NCI-H1105 treated with DMSO at 0.1 percent for 48 hours (cell line): ENCODE measurements around the gene NUDT6.
"Not testable (repeated sequence)": the region's sequence is repeated elsewhere in the genome, so short reads cannot be mapped to it uniquely, and the experiment has no call there.

Experiments
- DNase-seq: peaks from one replicate; lab custom pipeline; 2025; lab: John Stamatoyannopoulos, UW

The NUDT6 gene

DNA sequence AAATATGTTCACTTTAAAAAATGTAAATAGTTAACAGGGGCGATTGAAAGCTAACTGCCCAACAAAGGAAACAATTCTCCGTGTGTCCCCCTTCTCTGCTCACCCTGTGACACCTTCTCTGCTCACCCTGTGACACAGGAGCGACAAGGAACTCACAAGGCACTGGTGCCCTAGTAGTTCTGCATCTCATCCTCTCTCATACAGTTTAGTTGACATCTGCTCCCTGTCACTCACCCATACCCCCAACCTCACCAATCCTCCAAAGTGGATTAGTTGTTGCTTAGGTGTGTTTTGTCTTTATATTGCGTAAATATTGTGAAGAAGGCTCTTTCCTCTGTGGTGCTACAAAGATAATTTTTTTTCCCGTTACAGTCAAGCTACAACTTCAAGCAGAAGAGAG lies 46.4 kb downstream of the NUDT6 start:
- no peak for DNase-seq

DNA sequence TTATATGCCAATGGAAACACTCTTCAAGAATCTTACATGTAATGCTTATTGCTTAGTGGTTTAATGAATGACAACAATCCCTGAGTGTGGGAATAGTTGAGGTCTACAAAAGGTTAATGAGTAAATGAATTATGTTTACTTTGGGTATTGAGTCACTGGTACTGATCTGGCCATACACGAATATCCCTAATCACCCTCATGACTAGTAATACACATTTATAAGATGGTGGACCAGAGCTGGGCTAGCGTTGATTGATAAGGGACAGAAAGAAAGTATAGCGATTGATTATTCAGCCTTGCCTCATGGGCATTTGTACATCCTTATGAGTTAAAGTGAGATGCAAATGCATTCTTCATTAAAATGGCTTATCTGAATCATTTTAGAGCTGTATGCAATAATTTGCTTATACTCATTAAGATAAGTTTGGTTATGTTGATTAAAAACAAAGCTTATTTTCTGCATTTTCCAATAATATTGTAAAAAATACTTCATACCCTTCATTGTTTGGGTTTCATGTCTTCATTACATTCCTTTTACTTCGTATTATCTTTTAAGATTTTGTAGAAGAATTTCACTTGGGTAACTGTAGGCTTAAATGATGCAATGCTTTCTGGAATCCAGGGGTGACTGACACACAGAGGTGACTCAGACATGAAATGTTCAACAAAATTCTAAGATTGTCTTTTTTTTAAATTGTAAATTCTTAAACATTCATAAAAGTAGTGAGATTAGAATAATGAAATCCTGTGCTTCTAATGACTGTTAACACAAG lies 48.4 kb downstream of the NUDT6 start:
- no peak for DNase-seq

DNA sequence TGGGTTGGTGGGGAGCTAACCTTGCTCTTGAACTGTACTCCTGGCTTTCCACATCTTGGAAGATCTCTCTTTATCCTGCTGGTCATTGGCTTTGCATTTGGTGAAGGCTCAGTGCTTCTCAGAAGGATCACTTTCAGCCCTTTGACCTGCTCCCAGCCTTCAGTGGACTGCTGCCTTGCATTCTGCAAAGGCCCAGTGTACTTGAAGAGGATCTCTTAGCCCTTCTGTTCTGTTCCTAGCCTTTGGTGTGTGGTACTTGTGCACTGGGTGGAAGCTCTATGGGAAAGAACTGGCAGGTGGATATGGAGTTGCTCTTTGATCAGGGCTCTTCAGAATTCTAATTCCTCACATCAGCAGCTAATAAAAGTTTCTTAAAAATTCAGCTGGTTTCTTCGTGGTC lies 49.3 kb downstream of the NUDT6 start:
- DNase-seq = no peak

DNA sequence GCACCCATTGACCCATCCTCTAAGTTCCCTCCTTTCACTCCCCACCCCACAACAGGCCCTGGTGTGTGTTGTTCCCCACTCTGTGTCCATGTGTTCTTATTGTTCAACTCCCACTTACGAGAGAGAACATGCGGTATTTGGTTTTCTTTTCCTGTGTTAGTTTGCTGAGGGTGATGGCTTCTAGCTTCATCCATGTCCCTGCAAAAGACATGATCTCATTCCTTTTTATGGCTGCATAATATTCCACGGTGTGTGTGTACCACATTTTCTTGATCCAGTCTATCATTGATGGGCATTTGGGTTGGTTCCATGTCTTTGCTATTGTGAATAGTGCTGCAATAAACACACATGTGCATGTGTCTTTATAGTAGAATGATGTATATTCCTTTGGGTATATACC lies 54.2 kb downstream of the NUDT6 start:
- not testable (repeated sequence) for DNase-seq

DNA sequence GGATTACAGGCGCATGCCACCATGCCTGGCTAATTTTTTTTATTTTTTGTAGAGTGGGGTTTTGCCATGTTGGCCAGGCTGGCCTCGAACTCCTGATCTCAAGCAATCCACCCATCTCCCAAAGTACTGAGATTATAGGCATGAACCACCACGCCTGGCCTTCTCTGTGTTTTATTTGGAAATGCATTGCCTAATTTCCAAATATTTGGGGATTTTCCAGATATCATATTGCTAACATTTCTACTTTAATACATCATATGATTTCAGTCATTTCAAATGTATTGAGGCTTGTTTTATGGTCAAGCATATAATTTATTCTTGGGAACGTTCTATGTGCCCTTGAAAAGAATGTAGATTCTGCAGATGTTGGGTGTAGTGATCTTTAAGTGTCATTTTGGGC lies 57.0 kb downstream of the NUDT6 start:
- no peak for DNase-seq

DNA sequence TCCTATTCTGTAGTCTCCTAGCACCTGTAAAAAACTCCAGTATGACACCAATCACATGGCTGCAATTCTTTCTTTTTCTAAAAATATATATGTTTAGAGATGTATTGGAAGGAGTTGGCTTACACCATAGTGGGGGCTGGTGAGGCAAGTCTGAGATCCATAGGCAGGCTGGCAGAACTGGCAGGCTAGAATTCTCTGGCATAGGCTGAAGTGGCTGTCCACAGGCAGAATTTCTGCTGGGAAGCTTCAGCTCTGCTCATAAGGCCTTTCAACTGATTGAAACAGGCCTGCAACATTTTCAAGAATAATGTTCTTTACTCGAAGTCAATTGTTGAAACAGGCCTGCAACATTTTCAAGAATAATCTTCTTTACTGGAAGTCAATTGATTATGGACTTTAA lies 58.8 kb downstream of the NUDT6 start:
- no peak for DNase-seq

DNA sequence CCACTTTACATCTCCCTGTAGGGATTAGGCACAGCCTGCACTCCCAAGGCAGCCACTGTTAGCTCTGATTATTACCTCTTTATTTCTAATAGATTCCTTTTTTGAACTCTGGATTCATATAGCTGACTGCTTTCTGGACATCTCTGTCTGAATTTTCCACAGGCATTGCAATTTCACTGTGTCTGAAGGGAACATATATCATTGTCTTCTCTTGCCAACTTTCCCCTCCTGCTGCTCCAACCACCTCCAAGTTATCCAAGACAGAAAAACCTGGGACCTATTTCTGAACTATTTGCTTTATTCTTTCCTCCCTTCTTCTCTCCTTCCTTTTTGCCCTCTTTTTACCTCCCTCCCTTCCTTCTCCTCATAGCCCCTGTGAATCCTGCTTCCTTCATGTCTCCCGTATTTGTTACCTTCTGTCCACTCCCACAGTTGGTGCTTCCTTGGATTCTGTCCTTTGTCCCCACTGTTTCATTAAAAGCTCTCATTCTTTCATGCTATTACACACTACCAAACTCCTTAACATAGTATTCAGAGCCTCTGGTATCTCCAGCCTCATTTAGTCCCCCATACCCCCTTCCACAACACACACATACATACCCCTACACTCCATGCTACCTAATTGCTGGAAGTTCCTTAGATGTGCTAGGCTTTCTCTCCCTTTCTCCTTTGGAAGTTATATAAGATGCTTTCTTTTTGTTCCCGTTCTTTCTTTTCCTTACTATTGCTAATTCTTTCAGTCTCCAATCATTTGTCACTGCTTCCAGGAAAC lies 61.0 kb downstream of the NUDT6 start:
- no peak for DNase-seq

DNA sequence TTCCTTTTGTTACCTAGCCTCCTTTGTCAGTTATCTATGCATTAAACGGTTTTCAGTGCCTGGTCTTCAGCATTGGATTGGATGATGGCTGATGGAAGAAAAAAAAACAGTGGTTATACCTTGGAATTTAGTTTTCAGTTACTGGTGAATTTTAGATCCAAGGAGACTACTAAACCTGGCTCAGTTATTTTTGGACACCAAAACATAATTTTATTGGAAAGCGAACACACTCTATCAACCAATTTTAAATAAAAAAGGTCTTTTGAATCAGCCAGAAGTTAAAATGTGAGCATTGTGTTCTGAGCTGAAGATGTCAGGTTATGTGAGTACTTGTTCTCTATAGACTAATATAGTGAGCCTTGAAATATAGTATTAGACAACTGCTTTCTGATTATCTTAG lies 63.7 kb downstream of the NUDT6 start:
- no peak for DNase-seq

DNA sequence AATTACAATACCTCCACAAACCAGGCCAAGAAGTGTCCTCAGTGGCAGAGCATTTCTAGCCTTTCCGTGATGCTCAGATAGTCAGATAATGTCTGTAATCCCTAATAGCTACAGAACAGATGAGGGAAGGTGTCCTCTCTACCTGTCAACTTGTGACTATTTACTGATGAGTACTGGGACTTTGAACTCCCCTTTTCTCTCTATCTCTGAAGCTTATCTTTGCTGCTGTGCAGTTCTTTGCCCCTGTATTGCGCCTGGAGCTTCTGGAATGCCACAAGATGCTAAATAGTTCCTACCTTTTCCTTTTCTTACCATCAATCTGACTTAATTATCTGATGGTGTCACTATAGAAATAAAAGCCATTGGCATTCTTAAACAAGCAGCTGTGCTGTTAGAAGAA lies 65.2 kb downstream of the NUDT6 start:
- no peak for DNase-seq

DNA sequence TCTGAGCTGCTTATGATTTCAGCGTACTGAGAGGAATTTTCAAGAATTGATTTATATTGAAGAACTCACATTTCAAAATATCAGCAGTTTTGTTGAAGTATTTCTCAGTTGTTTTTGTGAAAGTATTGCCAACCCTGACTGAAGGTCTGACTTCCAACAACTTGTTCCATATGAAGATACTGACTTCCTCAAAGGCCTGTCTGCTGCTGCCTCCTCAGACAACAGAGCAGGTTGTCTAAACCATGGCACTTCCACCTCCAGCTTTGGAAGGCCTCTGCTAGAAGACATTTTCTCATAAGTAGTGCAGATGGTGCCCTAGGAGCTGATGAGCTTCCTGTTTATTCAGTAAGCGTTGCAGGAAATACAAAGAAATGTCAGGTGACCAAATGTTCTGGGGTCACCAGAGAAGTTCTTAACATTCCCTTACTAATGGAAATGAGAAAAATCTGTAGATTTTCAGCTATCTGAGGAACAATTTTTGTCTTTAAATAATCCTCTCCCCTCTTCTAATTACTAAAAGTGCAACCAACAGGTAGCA lies 67.0 kb downstream of the NUDT6 start:
- DNase-seq = no peak

DNA sequence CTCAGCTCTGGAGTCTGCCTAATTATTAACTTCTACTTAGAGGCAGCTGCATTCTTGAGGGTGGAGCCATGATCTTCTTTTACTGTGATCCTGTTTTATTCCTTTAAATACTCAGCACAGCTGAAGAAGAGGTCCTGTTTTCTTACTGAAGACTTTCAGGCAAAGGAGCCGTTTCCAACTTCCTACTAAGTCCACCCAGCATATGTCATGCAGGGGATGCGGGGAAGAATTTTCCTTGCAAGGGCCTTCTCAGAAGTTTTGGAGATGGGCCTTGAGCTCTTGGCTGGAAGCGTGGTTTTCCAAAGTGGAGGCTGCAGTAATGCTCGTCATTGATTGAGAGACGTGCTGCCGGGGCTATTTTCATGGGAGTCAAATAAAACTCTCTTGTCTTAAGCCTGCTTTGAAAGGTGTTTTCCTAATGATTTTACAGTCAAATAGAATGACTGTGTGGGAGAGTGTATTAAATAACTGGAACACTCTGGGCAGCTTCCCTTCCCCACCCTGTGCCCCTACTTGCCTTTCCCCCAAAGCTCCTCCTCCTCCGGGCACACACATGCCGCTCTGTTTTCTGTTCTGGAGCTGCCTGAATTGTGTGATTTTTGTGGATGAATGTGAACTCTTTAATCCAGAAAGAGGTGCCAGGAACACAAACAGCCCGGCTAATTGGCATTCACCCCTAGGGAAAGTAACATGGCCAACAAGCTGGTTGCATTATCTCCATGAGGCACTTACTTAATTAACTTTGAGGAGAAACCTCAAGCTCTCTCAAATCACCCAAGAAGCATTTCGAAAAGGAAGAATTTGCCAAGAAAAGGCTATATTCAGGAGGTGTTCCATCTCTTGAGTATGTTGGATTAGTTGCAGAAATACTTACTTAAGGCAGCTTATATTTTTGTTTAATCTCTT lies 67.7 kb downstream of the NUDT6 start:
- no peak for DNase-seq

DNA sequence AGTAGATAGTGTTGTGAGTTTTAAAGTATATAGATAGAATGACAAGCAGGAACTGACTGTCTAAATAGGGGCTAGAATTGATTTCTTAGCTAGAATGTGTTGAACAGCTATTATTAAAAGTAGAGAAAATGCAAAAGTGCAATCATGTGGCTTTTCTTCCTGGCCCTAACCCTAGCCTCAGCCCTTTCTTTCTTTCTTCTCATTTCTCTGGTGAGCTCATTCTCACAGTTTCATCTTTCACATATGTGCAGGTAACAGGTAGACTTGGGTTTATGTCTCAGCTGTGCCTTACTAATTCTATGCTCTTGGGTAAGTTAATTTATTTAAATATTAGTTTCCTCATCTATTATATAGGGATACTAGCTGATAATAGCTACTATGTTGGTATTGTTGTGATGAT lies 70.8 kb downstream of the NUDT6 start:
- no peak for DNase-seq

DNA sequence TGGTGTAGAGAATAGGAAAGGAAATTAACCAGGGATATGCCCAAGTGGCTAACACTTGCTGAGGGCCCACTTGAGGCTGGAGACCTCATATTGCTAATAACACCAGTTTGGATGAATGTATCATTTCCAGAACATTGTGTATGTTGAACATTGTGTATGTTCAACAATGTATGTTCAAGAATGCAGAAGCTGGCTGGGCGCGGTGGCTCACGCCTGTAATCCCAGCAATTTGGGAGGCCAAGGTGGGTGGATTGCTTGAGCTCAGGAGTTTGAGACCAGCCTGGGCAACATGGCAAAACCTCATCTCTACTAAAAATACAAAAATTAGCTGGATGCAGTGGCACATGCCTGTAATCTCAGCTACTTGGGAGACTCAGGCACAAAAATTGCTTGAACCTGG lies 72.6 kb downstream of the NUDT6 start:
- not testable (repeated sequence) for DNase-seq

DNA sequence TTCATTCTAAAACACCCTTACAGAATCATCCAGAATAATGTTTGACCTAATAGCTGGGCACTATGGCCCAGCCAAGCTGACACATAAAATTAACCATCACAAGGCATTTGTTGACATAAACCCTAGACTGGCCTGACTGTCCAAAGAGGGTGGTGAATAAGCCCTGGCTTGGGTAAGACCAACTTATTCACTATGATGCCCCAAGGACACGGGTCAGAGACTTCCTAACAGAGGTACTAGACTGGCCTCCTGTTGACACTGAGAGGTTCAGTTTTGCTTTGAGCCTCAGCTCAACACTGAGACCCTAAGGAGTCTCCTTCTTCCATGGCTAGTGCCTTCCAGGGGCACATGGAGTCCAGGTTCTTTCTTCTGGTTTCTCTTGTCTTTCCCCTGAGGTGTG lies 74.5 kb downstream of the NUDT6 start:
- no peak for DNase-seq

DNA sequence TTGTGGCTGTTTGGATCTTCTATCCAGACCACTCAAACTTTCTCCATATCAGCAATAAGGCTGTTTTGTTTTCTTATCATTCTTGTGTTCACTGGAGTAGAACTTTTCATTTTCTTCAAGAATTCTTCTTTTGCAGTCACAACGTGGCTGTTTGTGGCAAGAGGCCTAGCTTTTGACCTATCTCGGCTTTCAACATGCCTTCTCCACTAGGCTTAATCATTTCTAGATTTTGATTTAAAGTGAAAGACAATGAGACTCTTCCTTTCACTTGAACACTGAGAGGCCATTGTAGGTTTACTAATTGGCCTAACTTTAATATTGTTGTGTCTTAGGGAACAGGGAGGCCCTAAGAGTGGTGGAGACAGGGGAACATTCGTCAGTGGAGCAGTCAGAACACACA lies 76.6 kb downstream of the NUDT6 start:
- no peak for DNase-seq

DNA sequence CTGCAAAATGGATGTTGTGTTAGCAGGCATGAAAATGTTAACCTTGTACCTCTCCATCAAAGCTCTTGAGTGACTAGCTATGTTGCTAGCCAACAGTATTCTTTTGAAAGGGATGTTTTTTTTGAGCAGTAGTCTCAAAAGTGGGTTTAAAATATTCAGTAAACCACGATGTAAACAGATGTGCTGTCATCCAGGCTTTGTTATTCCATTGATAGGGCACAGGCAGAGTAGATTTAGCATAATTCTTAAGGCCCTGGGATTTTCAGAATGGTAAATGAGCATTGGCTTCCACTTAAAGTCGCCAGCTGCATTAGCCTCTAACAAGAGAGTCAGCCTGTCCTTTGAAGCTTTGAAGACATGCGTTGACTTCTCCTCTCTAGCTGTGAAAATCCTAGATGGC lies 77.3 kb downstream of the NUDT6 start:
- no peak for DNase-seq

DNA sequence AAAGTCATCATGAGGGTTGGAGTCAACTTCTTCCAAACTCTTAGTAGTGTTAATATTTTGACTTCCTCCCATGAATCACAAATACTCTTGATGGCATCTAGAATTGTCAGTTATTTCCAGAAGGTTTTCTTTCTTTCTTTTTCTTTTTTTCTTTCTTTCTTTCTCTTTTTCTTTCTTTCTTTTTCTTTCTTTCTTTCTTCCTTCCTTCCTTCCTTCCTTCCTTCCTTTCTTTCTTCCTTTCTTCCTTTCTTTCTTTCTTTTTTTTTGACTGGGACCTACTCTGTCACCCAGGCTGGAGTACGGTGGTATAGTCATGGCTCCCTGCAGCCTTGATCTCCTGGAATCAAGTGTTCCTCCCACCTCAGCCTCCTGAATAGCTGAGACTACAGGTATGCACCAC lies 78.0 kb downstream of the NUDT6 start:
- DNase-seq = not testable (repeated sequence)

DNA sequence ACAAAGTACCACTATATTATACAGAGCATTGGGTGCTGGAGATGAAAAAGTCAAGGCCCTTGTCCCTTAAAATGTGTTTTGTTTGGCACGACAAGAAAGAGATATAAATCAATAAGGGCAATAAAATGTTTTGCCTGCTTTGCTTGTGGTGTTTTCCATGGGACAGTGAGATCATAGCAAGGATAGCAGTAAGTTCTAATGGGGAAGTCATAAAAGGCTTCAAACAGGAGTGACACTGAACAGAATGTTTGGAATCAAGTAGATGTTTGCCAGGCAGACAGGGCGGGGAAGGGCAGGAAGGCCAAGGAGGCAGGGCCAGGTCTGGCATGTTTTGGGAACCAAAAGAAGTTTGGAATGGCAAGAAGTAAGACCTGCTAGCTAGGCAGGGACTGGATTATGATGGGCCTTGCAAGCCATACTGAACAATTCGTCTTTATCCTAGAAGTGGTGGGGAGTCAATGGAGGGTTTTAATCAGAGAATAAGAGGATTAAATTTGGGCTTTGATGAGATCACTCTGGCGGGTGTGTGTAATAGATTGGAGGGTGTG lies 79.3 kb downstream of the NUDT6 start:
- DNase-seq = no peak
